ENCODE measurements around the gene FGF4.

DNA sequence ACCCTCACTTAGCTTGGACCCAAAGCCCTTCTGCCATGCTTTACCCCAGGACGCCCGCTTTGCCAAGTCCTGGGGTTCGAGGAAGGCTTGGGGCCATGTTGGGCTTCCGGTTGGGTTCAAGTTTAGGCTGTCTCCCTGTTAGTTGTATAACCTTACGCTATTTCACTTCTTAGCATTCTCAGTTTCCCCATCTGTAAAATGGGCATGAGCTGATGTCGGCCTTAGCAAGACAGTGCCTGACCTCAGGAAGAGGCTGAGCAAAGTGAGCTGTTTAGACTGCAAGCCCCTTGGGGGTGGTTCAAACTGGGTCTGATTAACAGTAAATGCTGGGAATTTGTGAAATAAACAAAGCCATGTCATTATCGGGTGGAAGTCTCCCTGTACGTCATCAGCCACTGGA, 3.2 kb upstream of the FGF4 start:
- TF ChIP-seq, protein P1, sequence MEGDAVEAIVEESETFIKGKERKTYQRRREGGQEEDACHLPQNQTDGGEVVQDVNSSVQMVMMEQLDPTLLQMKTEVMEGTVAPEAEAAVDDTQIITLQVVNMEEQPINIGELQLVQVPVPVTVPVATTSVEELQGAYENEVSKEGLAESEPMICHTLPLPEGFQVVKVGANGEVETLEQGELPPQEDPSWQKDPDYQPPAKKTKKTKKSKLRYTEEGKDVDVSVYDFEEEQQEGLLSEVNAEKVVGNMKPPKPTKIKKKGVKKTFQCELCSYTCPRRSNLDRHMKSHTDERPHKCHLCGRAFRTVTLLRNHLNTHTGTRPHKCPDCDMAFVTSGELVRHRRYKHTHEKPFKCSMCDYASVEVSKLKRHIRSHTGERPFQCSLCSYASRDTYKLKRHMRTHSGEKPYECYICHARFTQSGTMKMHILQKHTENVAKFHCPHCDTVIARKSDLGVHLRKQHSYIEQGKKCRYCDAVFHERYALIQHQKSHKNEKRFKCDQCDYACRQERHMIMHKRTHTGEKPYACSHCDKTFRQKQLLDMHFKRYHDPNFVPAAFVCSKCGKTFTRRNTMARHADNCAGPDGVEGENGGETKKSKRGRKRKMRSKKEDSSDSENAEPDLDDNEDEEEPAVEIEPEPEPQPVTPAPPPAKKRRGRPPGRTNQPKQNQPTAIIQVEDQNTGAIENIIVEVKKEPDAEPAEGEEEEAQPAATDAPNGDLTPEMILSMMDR (conservative IDR thresholded peaks at IDR 0.05; ENCODE audit: low read depth, low read length), result no peak
- TF ChIP-seq EZH2 (IDR thresholded peaks at IDR 0.05; ENCODE audit: borderline replicate concordance, low read depth, low read length, poor library complexity, severe bottlenecking), result no peak
